Spinal cord (tissue), 10 donors: Measurements from ENCODE around the gene LHFPL2. TPM values are rescaled to one million over a fixed set of nuclear protein-coding genes. Genes with fewer than 3 reads are reported as not detected.

Source experiments
- DNase-seq, 6 donors: peaks; one replicate each; pipeline versions ENCODE4 v3.0.0 to v3.0.0-alpha.2; 2013 to 2015; ENCODE audit warnings: low spot score in 6 of 6, low read depth in 4 of 6
- H3K27ac ChIP-seq: one replicate; pipeline ENCODE4 v1.5.1; 2013; ENCODE audit warnings: low read depth, low read length, control low read depth
- H3K27me3 ChIP-seq: one replicate; pipeline ENCODE4 v1.6.1; 2013; ENCODE audit warnings: low read length; ENCODE audit not compliant: control insufficient read depth, insufficient read depth
- H3K36me3 ChIP-seq: one replicate; pipeline ENCODE4 v1.6.1; 2013; ENCODE audit warnings: low read length; ENCODE audit not compliant: control insufficient read depth, insufficient read depth
- H3K4me1 ChIP-seq: one replicate; pipeline ENCODE4 v1.6.1; 2013; ENCODE audit warnings: low read length; ENCODE audit not compliant: control insufficient read depth, insufficient read depth
- H3K4me3 ChIP-seq: one replicate; pipeline ENCODE4 v1.5.1; 2013; ENCODE audit warnings: low read depth, low read length, control low read depth
- H3K9me3 ChIP-seq: one replicate; pipeline ENCODE4 v1.6.1; 2013; ENCODE audit warnings: low read length; ENCODE audit not compliant: control insufficient read depth, insufficient read depth
- WGBS: methylation state at CpG from one replicate; pipeline ENCODE4 v1.1.5; 2013; ENCODE audit warnings: missing lambda C conversion rate; ENCODE audit not compliant: insufficient coverage; 5-methylcytosine and 5-hydroxymethylcytosine counted together
- polyA plus RNA-seq, 2 donors: library from polyadenylated mRNA; unstranded; fragments of 120-200 nt; gene quantifications; one replicate each; pipeline ENCODE4 v1.2.1, GENCODE V29; 2013; ENCODE audit not compliant: insufficient read length in 2 of 2
- total RNA-seq, 2 donors: library from RNA; depleted of rRNA in 1 of 2; stranded (reverse); fragments of 120-200 nt in 1 of 2; fragments of >200 nt in 1 of 2; gene quantifications; one replicate each; pipeline versions ENCODE4 v1.2.3 to v1.2.4, GENCODE V29; 2013 to 2014
- donor health status: healthy.

LHFPL2 gene
- total and polyA plus RNA-seq, 4 donors, result 39.4 to 81.8 (median 58.2) TPM

DNA sequence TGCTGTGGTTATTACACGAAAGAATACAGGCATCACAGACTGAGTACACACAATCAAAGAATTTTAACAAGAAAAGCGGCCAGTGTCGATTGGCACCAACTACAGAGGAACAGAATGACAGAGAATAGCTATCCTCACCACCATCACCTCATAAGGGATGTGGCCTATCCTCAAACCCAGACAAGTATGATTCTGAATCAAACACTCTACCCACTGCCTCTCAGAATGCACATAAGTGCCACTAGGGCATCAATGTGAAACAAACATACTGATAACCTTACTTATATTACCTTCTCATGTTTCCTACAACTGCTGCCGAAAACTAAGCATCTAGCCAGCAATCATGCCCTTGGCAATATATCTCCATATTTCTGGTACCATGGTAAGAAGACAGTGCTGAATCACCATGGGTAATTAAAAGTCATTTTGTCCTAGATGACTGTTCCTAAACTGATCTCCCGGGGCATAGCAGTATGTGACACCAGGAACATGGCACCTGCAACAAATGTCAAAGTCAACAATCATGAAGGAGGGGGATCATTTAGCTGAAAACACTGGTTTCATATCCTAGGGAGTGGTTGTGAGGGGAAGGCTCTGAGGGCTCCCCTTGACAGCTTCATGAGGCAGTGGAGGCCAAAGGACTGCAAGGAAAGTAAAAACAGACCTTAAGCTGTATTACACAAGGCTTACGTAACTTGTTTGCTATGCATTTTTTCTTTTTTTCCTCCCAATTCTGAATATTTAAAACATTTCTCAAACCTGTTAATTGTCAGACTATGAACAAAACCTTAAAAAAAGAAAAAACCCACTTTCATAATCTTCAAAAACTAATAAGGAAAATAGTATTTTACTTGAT, 88.3 kb downstream of the LHFPL2 start:
- no peak for DNase-seq
- H3K4me1 ChIP-seq, result peaks cover 5% of the 10 kb centered on the region
- no peaks in the 10 kb centered on the region for H3K36me3 ChIP-seq
- no peaks in the 10 kb centered on the region for H3K9me3 ChIP-seq
- WGBS, result 94% methylated on average over 3 of the region's 6 CpGs
- H3K4me3 ChIP-seq, result no peak overlapping the region
- H3K27me3 ChIP-seq, result no peaks in the 10 kb centered on the region
- no peak overlapping the region for H3K27ac ChIP-seq

DNA sequence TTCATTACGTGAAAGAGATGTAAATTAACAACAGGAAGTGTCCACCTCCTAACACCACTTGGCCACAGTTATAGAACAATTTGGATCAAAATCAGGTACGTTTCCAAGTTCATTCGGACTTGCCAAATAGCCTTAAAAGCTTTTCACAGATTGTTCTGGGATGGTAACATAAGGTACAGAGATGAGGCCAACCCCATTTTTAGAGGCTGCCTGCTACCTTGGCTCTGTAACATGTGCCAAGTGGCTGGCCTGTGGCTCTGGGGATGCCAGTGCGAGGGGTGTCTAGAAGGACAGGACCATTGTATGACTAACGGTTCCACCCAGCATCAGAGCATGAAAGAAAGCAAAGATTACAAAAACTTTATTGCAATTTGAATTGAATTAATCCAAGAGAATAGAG, 91.0 kb downstream of the LHFPL2 start:
- DNase-seq, result no peak
- 73% methylated on average over 2 of the region's 5 CpGs for WGBS

DNA sequence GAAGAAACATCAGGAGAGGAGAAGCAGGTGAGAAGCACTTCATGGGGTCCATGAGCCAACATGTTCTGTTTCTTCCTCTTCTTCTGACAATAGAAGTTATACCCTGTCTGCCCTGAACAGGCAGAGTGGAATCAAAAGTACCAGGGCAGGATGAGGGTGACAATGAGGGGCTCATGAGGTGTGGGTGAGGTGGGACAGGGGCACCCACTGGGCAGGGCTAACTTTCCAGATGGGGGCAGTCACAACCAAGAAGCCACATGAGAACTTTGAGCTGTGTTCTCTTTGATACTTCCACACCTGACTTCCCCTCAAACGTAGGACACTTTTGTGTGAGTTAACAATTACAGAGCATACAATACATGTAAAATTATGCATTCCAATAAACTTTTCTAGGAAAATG, 92.7 kb downstream of the LHFPL2 start:
- Histone ChIP-seq H3K4me1 (peaks cover 3% of the 10 kb centered on the region), H3K36me3 (no peaks in the 10 kb centered on the region), H3K4me3 (no peak overlapping the region), H3K27me3 (no peaks in the 10 kb centered on the region), H3K9me3 (peaks cover 2% of the 10 kb centered on the region), H3K27ac (no peak overlapping the region)
- DNase-seq, result no peak
- no CpG with 5 or more reads among the region's 1 CpG for WGBS

More for the DNA sequence above, 91.0 kb downstream of the LHFPL2 start:
- no peak overlapping the region for H3K4me3 ChIP-seq
- peaks cover 3% of the 10 kb centered on the region for H3K4me1 ChIP-seq
- H3K36me3 ChIP-seq, result no peaks in the 10 kb centered on the region
- no peaks in the 10 kb centered on the region for H3K27me3 ChIP-seq
- H3K27ac ChIP-seq, result no peak overlapping the region
- peaks cover 2% of the 10 kb centered on the region for H3K9me3 ChIP-seq

DNA sequence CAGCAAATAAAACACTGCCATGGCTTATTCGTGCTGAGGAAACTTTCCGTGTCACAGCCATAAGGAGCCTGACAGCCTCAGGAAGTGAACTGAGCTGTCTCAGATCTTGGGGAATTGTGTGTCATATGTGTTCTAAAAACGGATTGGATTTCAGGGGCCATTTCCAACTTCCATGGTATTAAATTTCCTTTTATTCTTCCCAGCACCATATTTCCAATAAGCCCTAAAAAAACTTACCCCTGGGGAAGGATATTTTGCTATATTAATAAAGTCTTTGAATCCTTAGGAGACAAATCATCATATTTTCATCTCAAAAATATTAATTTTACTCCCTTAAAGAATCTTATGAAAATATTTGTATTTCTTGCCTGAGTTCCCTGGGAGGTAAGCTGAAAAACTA, 93.9 kb downstream of the LHFPL2 start:
- peak in 1 of 6 donors; percentile 58 for DNase-seq
- 85% methylated on average over 2 of the region's 3 CpGs for WGBS
- Histone ChIP-seq H3K4me3 (no peak overlapping the region), H3K4me1 (peaks cover 3% of the 10 kb centered on the region), H3K36me3 (no peaks in the 10 kb centered on the region), H3K9me3 (peaks cover 2% of the 10 kb centered on the region), H3K27ac (no peak overlapping the region), H3K27me3 (no peaks in the 10 kb centered on the region)

DNA sequence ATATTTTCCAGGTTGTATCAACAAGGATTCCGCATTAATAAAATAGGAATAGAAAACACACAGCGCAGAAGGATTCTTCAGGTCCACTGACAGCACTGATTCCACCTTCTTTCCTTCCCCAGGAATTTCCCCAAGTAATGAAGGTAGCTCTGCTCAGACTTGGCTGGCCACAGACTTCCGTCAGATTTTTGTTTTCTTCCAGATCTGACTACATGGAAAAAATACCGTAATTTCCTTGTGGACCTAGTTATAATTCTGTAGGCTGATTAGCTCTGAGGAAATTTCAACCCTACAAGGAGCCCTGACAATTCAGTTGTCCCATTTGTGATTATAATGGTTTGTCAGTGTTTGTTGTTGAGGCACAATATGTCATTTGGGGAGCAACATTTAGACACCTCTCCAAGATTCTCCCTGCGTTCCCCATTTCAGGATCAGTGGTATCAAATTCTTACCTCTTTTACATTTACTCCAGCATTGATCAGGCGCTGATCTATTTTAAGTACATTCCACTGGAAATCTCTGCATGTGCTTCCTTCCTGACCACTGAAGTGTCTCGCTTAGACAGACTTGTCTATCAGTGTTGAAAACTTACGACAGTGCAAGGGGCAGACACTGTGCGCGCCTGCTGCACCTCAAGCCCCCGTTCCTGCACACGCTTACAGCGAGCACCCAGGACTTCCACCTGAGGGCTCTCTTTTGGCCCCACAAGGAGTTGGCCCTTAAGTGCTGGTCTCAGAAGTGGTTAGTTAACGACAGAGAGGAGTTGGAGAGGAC, 94.8 kb downstream of the LHFPL2 start:
- Histone ChIP-seq H3K36me3 (no peaks in the 10 kb centered on the region), H3K4me1 (peaks cover 3% of the 10 kb centered on the region), H3K9me3 (peaks cover 2% of the 10 kb centered on the region), H3K4me3 (no peak overlapping the region), H3K27me3 (no peaks in the 10 kb centered on the region), H3K27ac (no peak overlapping the region)
- WGBS, result 93% methylated on average over 11 of the region's 14 CpGs
- no peak for DNase-seq

DNA sequence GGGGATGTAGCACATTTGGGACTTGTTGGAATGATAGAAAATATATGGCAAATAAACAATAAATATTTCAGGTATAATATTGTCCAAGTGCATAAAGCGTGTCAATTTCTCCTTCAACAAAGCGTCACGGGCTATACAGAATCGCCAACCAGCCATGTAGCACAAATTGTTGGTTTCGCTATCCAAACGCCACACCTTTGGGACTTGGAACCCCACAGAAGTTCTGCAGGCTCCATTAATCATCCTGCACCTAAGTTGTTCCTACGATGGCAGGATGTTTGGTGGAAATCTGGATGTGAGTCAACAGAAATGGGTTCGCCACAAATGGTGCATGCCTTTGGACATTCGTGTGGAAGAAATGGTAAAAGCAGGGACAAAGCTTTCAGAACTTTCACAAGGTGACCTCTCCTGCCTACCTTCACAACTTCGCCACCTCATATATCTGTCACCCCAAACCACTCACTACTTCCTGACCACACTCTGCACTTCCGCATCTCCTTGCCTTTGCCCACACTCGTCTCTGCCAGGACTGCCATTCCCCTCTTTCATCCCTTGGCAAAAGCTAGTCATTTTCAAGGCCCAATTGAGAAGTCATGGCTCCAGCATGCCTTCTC, 95.7 kb downstream of the LHFPL2 start:
- H3K4me3 ChIP-seq, result no peak overlapping the region
- H3K9me3 ChIP-seq, result peaks cover 2% of the 10 kb centered on the region
- WGBS, result 96% methylated on average over 11 of the region's 12 CpGs
- no peak overlapping the region for H3K27ac ChIP-seq
- peaks cover 3% of the 10 kb centered on the region for H3K4me1 ChIP-seq
- H3K36me3 ChIP-seq, result no peaks in the 10 kb centered on the region
- DNase-seq, result no peak
- H3K27me3 ChIP-seq, result no peaks in the 10 kb centered on the region

DNA sequence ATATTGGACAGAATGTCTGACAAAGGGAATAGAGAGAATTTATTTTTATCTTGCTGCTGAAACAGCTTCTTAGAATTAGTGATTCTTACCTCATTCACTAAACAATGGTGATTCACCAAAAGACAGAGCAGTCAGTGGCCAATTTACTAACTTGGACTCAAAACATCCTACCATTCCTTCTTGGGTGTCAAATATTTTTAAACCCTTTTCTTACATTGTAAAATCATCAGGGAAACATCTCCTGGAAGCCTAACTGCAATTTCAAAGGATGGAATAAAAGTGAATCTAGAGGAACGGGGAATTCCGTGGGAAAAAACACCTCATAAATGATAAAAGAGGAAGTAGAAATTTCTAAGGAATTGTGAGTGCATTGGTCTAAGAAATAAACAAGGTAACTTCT, 97.7 kb downstream of the LHFPL2 start:
- Histone ChIP-seq H3K27ac (peak overlapping the region; percentile 12), H3K4me1 (peaks cover 3% of the 10 kb centered on the region), H3K4me3 (no peak overlapping the region), H3K36me3 (no peaks in the 10 kb centered on the region), H3K27me3 (no peaks in the 10 kb centered on the region), H3K9me3 (peaks cover 2% of the 10 kb centered on the region)
- DNase-seq, result no peak
- no CpG with 5 or more reads among the region's 2 CpGs for WGBS

DNA sequence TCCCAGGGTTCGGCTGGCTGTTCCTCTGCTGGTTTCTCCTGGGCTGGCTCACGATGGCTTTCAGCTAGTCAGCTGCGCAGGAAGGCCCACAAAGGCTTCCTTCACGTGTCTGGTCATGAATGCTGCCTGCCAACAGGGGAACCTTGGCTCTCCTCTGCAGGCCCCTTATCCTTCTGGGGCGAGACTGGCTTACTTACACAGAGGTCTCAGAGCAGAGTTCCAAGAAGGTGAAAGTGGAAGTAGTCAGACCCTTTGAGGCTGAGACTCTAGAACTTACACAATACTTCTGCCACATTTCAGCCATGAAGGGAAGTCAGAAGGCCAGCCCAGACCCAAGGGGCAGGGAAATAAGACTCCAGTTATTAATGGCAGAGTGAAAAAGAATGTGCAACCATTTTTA, 99.5 kb downstream of the LHFPL2 start:
- Histone ChIP-seq H3K27me3 (no peaks in the 10 kb centered on the region), H3K4me3 (no peak overlapping the region), H3K27ac (peak overlapping the region; percentile 75), H3K36me3 (no peaks in the 10 kb centered on the region), H3K9me3 (peaks cover 2% of the 10 kb centered on the region), H3K4me1 (peaks cover 4% of the 10 kb centered on the region)
- 81% methylated on average over 4 of the region's 5 CpGs for WGBS
- DNase-seq, result no peak

DNA sequence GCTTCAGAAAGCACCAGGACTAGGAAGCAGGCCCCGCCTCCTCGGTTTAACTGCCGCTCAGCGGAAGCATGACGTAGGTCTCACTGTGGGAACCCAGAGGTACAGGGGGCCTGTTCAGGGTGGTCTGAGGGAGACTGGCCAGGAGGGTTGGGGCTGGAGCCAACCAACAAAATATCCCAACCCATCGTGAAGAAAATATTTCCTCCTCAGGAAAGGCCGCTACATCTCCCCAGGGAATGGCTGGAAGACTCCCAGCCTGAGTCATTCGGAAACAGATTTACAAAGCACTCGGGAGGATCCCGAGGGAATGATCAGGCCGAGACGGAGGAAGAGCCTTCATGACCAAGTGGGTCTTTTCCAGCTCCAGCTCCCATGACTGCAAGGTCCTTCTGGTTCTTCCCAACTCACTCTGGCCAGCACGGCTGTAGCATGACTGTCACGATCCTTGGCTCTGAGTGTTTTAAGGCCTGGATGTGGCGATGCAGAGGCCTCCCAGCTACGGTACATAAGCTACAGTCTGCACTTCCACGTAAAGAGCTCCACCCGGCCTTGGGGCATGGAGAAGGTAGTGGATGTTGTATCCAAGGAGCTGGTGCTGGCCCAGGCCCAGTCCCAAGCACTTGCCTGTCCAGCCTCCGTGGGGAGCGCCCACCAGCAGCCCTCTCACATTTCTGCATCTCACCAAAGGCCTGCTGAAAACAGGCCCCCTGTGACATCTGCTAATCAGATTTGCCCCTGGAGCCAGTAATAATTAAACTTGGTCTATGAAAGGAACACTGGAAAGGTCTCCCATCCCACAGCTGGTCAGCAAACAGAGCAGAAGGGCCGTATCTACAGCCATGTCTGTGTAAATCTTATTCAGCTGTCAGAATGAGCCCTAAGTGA, 100.6 kb downstream of the LHFPL2 start:
- Histone ChIP-seq H3K4me3 (no peak overlapping the region), H3K27ac (peak overlapping the region; percentile 75)
- peak in 1 of 6 donors; percentile 61 for DNase-seq

More for the DNA sequence above, 100.6 kb downstream of the LHFPL2 start:
- H3K4me1 ChIP-seq, result peaks cover 7% of the 10 kb centered on the region
- H3K27me3 ChIP-seq, result no peaks in the 10 kb centered on the region
- WGBS, result 90% methylated on average over 16 of the region's 21 CpGs
- H3K36me3 ChIP-seq, result no peaks in the 10 kb centered on the region
- H3K9me3 ChIP-seq, result no peaks in the 10 kb centered on the region
